Gastroesophageal sphincter (tissue), 4 donors: ENCODE data around the gene KPNB1. TPM values are rescaled to one million over a fixed set of nuclear protein-coding genes. Genes with fewer than 3 reads are reported as not detected.
A peak's percentile ranks its signal among the peaks of the same experiment; 100 is the strongest.

Experiments
- ATAC-seq: fragments of 150-250 bp; one replicate; pipeline ENCODE4 v1.9.1; 2016; ENCODE audit warnings: mild to moderate bottlenecking, moderate library complexity
- H3K27ac ChIP-seq, 4 donors: fragments of 200-600 bp; sonication (generic) in 3 of 4; 1 replicate in 3 of 4; 2 replicates in 1 of 4; pipeline ENCODE4 v1.5.1; 2016 to 2019
- H3K27me3 ChIP-seq: fragments of 200-600 bp; sonication (generic); one replicate; pipeline ENCODE4 v1.5.1; 2019
- H3K36me3 ChIP-seq, 2 donors: fragments of 200-600 bp; sonication (generic); one replicate each; pipeline ENCODE4 v1.5.1; 2019; ENCODE audit warnings: control low read depth in 1 of 2
- H3K4me1 ChIP-seq, 3 donors: fragments of 200-600 bp; sonication (generic); 1 replicate in 2 of 3; 2 replicates in 1 of 3; pipeline ENCODE4 v1.5.1; 2016 to 2019; ENCODE audit warnings: control low read depth in 2 of 3
- H3K4me3 ChIP-seq, 2 donors: fragments of 200-600 bp; sonication (generic); one replicate each; pipeline ENCODE4 v1.5.1; 2019; ENCODE audit warnings: mild to moderate bottlenecking in 1 of 2, moderate library complexity in 1 of 2
- H3K9me3 ChIP-seq, 3 donors: fragments of 200-600 bp; sonication (generic); one replicate each; pipeline ENCODE4 v1.5.1; 2017 to 2019; ENCODE audit warnings: control low read depth in 2 of 3
- CTCF ChIP-seq, 4 experiments: fragments of 200-600 bp in 2 of 4; fragments of 450-650 bp in 2 of 4; sonication (generic) in 1 of 4; IDR thresholded peaks; one replicate each; pipeline ENCODE4 v1.5.1; 2017 to 2019; ENCODE audit warnings: antibody characterized with exemption in 4 of 4, mild to moderate bottlenecking in 2 of 4, moderate library complexity in 2 of 4
- EP300 ChIP-seq: sonication (generic); formaldehyde crosslinking; IDR thresholded peaks from one replicate; pipeline ENCODE4 v1.6.1; 2017; ENCODE audit warnings: antibody characterized with exemption, mild to moderate bottlenecking
- POLR2A ChIP-seq, 2 donors: fragments of 450-650 bp; IDR thresholded peaks; one replicate each; pipeline ENCODE4 v1.6.1; 2017; ENCODE audit warnings: antibody characterized with exemption in 2 of 2, mild to moderate bottlenecking in 2 of 2, moderate library complexity in 1 of 2
- POLR2AphosphoS5 ChIP-seq: sonication (generic); formaldehyde crosslinking; IDR thresholded peaks from one replicate; pipeline ENCODE4 v1.6.1; 2017; ENCODE audit warnings: antibody characterized with exemption
- WGBS, 2 donors: methylation state at CpG; one replicate each; pipeline ENCODE4 v1.1.5; 2018; ENCODE audit warnings: low coverage in 1 of 2; 5-methylcytosine and 5-hydroxymethylcytosine counted together
- total RNA-seq, 4 donors: library from RNA; depleted of rRNA; stranded (reverse); fragments of >200 nt; gene quantifications; one replicate each; pipeline ENCODE4 v1.1.0, GENCODE V29; 2016

The KPNB1 gene
- total RNA-seq, 4 donors from 2014 or later, result 192 to 215 (median 211) TPM

GRCh38 chr17:47708312-47708863 lies 58.7 kb downstream of the KPNB1 start:
- 40 to 80% methylated on average over 1 to 2 of the region's 31 CpGs for WGBS, 2 donors
- Histone ChIP-seq H3K36me3 (peaks cover 0 to 43% of the 10 kb centered on the region in 2 donors), H3K9me3 (no peaks in the 10 kb centered on the region), H3K27ac (peak overlapping the region in 3 of 4 donors; percentile 73 to 79 (median 77)), H3K4me3 (peak overlapping the region; percentile 12 to 56), H3K27me3 (peaks cover 6% of the 10 kb centered on the region), H3K4me1 (peaks cover 0 to 53% (median 9%) of the 10 kb centered on the region in 3 donors)
- no peak for TF ChIP-seq CTCF (IDR thresholded peaks at IDR 0.05)
- no peak for TF ChIP-seq POLR2AphosphoS5
- no peak for TF ChIP-seq EP300
- no peak for TF ChIP-seq POLR2A (IDR thresholded peaks at IDR 0.05)
- ATAC-seq, result no peak

- H3K9me3 ChIP-seq, result no peaks in the 10 kb centered on the region
- TF ChIP-seq POLR2A (IDR thresholded peaks at IDR 0.05) (peak in 1 of 2 donors; percentile 30), CTCF (IDR thresholded peaks at IDR 0.05) (no peak), POLR2AphosphoS5 (no peak), EP300 (no peak)
- peaks cover 12% of the 10 kb centered on the region for H3K27me3 ChIP-seq
- peaks cover 0 to 43% of the 10 kb centered on the region in 2 donors for H3K36me3 ChIP-seq
- peak; percentile 79 for ATAC-seq
- H3K4me1 ChIP-seq, result peaks cover 0 to 53% (median 9%) of the 10 kb centered on the region in 3 donors
- peak overlapping the region; percentile 12 to 56 for H3K4me3 ChIP-seq
- H3K27ac ChIP-seq, result peak overlapping the region in 3 of 4 donors; percentile 73 to 79 (median 77)
- 68% methylated on average over 18 of the region's 89 CpGs; no CpG with 5 or more reads in 1 of the 2 donors for WGBS, 2 donors
Observed at GRCh38 chr17:47708864-47709541, 59.3 kb downstream of the KPNB1 start.

- TF ChIP-seq EP300, result no peak
- TF ChIP-seq CTCF (IDR thresholded peaks at IDR 0.05), result no peak
- no peak for TF ChIP-seq POLR2A (IDR thresholded peaks at IDR 0.05)
- TF ChIP-seq POLR2AphosphoS5, result no peak
- Histone ChIP-seq H3K9me3 (no peaks in the 10 kb centered on the region), H3K27me3 (peaks cover 18% of the 10 kb centered on the region), H3K36me3 (peaks cover 0 to 42% of the 10 kb centered on the region in 2 donors), H3K4me3 (peak overlapping the region in 1 of 2 donors; percentile 56), H3K27ac (peak overlapping the region in 2 of 4 donors; percentile 77 to 79), H3K4me1 (peaks cover 0 to 49% (median 9%) of the 10 kb centered on the region in 3 donors)
- ATAC-seq, result no peak
- 76 to 87% methylated on average over 3 of the region's 3 CpGs for WGBS, 2 donors
Observed at GRCh38 chr17:47709594-47709993, 59.9 kb downstream of the KPNB1 start.

GRCh38 chr17:47711366-47712099 lies 61.8 kb downstream of the KPNB1 start:
- no peaks in the 10 kb centered on the region for H3K9me3 ChIP-seq
- ATAC-seq, result no peak
- H3K27me3 ChIP-seq, result peaks cover 32% of the 10 kb centered on the region
- 80% methylated on average over 3 of the region's 15 CpGs; no CpG with 5 or more reads in 1 of the 2 donors for WGBS, 2 donors
- H3K36me3 ChIP-seq, result peaks cover 0 to 33% of the 10 kb centered on the region in 2 donors
- no peak overlapping the region for H3K27ac ChIP-seq
- H3K4me3 ChIP-seq, result no peak overlapping the region
- H3K4me1 ChIP-seq, result peaks cover 0 to 29% (median 4%) of the 10 kb centered on the region in 3 donors
- TF ChIP-seq POLR2A (IDR thresholded peaks at IDR 0.05), result no peak
- TF ChIP-seq CTCF (IDR thresholded peaks at IDR 0.05), result no peak
- TF ChIP-seq EP300, result no peak
- no peak for TF ChIP-seq POLR2AphosphoS5
